Endothelial cell of umbilical vein (primary cell): ENCODE data around the gene NUAK1. TPM values are rescaled to one million over a fixed set of nuclear protein-coding genes. Genes with fewer than 3 reads are reported as not detected.

Experiments used
- BruUV-seq: library from RNA; stranded (reverse); fragments of 400-500 nt; replicated peaks from 2 replicates; lab custom pipeline; 2021; lab: Mats Ljungman, UMichigan
- CTCF ChIA-PET: fragments of 300-600, 350-600 bp; sonication (Branson Sonifier 250); formaldehyde crosslinking; loops from one replicate; lab custom pipeline; 2021; ENCODE audit warnings: antibody characterized with exemption, inconsistent platforms; lab: Charles Lee
- POLR2A ChIA-PET: fragments of 300-600, 350-600 bp; sonication (Branson Sonifier 250); formaldehyde crosslinking; loops from one replicate; lab custom pipeline; 2021; ENCODE audit warnings: antibody characterized with exemption, inconsistent platforms; lab: Charles Lee
- DNase-seq: peaks from one replicate; pipeline ENCODE4 v3.0.0-alpha.2; 2011; ENCODE audit warnings: low read depth, low spot score
- FAIRE-seq: peaks from 2 replicates; lab custom pipeline; 2011; peaks lifted over from hg19 to GRCh38; lab: Jason Lieb, UNC
- H2AFZ ChIP-seq: 2 replicates; pipeline ENCODE4 v1.6.0; 2012; ENCODE audit warnings: low read depth, low read length, control low read depth, inconsistent platforms
- H3K27ac ChIP-seq: 2 replicates; pipeline ENCODE4 v1.5.1; 2011; ENCODE audit warnings: low read depth, mild to moderate bottlenecking, control low read depth, low read length, moderate library complexity; ENCODE audit not compliant: insufficient read depth
- H3K27me3 ChIP-seq, 2 experiments: 2 replicates each; pipeline versions ENCODE4 v1.6.0 to v1.6.1; 2011; ENCODE audit warnings: low read length in 2 of 2, mixed read lengths in 1 of 2; ENCODE audit not compliant: control insufficient read depth in 2 of 2, insufficient read depth in 2 of 2
- H3K36me3 ChIP-seq, 2 experiments: 2 replicates in 1 of 2; 3 replicates in 1 of 2; pipeline ENCODE4 v1.5.1; 2011; ENCODE audit warnings: low read length in 2 of 2, mild to moderate bottlenecking in 1 of 2, moderate library complexity in 1 of 2; ENCODE audit not compliant: control insufficient read depth in 2 of 2, insufficient read depth in 2 of 2; ENCODE audit errors: extremely low read depth in 1 of 2
- H3K4me1 ChIP-seq: 3 replicates; pipeline ENCODE4 v1.5.1; 2011; ENCODE audit warnings: mild to moderate bottlenecking, low read length; ENCODE audit not compliant: control insufficient read depth, insufficient read depth; ENCODE audit errors: extremely low read depth
- H3K4me2 ChIP-seq: 2 replicates; pipeline ENCODE4 v1.6.1; 2011; ENCODE audit warnings: low read length, control low read depth, mixed read lengths; ENCODE audit not compliant: insufficient read depth
- H3K4me3 ChIP-seq, 3 experiments: fragments of 200-600 bp in 1 of 3; sonication (generic), shearing (Covaris generic) in 1 of 3; replicated peaks in 1 of 3; 2 replicates each; pipeline ENCODE4 v1.5.1; 2011 to 2016; ENCODE audit warnings: control low read depth in 3 of 3, low read length in 3 of 3, mild to moderate bottlenecking in 2 of 3, inconsistent platforms in 1 of 3, low read depth in 1 of 3, moderate library complexity in 1 of 3; ENCODE audit not compliant: insufficient read depth in 1 of 3
- H3K79me2 ChIP-seq: 2 replicates; pipeline ENCODE4 v1.6.0; 2012; ENCODE audit warnings: low read length, inconsistent platforms; ENCODE audit not compliant: control insufficient read depth, insufficient read depth
- H3K9ac ChIP-seq: replicated peaks from 2 replicates; pipeline ENCODE3; 2011; ENCODE audit warnings: low read length, control low read depth; ENCODE audit not compliant: insufficient read depth; ENCODE audit errors: extremely low read depth
- H3K9me1 ChIP-seq: replicated peaks from 3 replicates; pipeline ENCODE4 v1.6.0; 2011; ENCODE audit warnings: mild to moderate bottlenecking, low read length; ENCODE audit not compliant: control insufficient read depth, insufficient read depth; ENCODE audit errors: extremely low read depth
- H3K9me3 ChIP-seq: replicated peaks from 2 replicates; pipeline ENCODE4 v1.5.1; 2012; ENCODE audit warnings: low read length, inconsistent platforms; ENCODE audit not compliant: control insufficient read depth, insufficient read depth
- H4K20me1 ChIP-seq: replicated peaks from 2 replicates; pipeline ENCODE3; 2011; ENCODE audit warnings: mild to moderate bottlenecking, low read length; ENCODE audit not compliant: control insufficient read depth, insufficient read depth; ENCODE audit errors: extremely low read depth
- CTCF ChIP-seq, 2 donors: IDR thresholded peaks; 1 replicate in 1 of 2; 2 replicates in 1 of 2; pipeline ENCODE4 v1.5.1; 2011; ENCODE audit warnings: low read length in 2 of 2, mild to moderate bottlenecking in 2 of 2, moderate library complexity in 2 of 2, control low read depth in 1 of 2, inconsistent platforms in 1 of 2, low read depth in 1 of 2; ENCODE audit not compliant: insufficient read depth in 1 of 2; ENCODE audit errors: extremely low read depth in 1 of 2
- EZH2 ChIP-seq: IDR thresholded peaks from 2 replicates; pipeline ENCODE4 v1.6.1; 2012; ENCODE audit warnings: borderline replicate concordance, low read depth, mild to moderate bottlenecking, moderate library complexity, low read length, inconsistent platforms; ENCODE audit not compliant: severe bottlenecking
- FOS ChIP-seq: IDR thresholded peaks from 2 replicates; pipeline ENCODE4 v1.6.1; 2011; ENCODE audit warnings: mild to moderate bottlenecking, low read length, moderate library complexity, borderline replicate concordance; ENCODE audit not compliant: insufficient read depth
- GATA2 ChIP-seq: IDR thresholded peaks from 2 replicates; pipeline ENCODE4 v1.7.0; 2011; ENCODE audit warnings: low read depth, mild to moderate bottlenecking, moderate library complexity, mixed read lengths, low read length; ENCODE audit not compliant: insufficient read length, insufficient read depth
- JUN ChIP-seq: IDR thresholded peaks from 2 replicates; pipeline ENCODE4 v1.6.1; 2011; ENCODE audit warnings: borderline replicate concordance, low read depth; ENCODE audit not compliant: insufficient read length, insufficient read depth
- MAX ChIP-seq: IDR thresholded peaks from 2 replicates; pipeline ENCODE4 v1.6.1; 2011; ENCODE audit not compliant: insufficient read depth, insufficient read length
- MYC ChIP-seq: IDR thresholded peaks from one replicate; pipeline ENCODE4 v1.6.1; 2011; ENCODE audit warnings: mild to moderate bottlenecking, low read depth, low read length
- POLR2A ChIP-seq: IDR thresholded peaks from 2 replicates; pipeline ENCODE4 v1.6.1; 2012; ENCODE audit warnings: low read depth, mild to moderate bottlenecking, control low read depth, low read length
- POLR2AphosphoS5 ChIP-seq: IDR thresholded peaks from 2 replicates; pipeline ENCODE4 v1.6.1; 2012; ENCODE audit warnings: low read depth, mild to moderate bottlenecking, control low read depth, low read length, moderate library complexity; ENCODE audit not compliant: insufficient read depth
- dilution Hi-C: fragments of 300-500 bp; cut with MboI; formaldehyde crosslinking; loops from one replicate; pipeline ENCODE4 v1.15.0; 2019; ENCODE audit warnings: low sequenced_read_pairs; ENCODE audit not compliant: extremely low pct_ligation_motif_present
- intact Hi-C: fragments of 100-400 bp; cut with micrococcal nuclease; formaldehyde crosslinking; loops from one replicate; pipeline ENCODE4 v1.10.0; 2022
- polyA plus RNA-seq, 4 experiments: library from polyadenylated mRNA; depleted of rRNA in 3 of 4; stranded (reverse) in 3 of 4; unstranded in 1 of 4; fragments of >200 nt; gene quantifications; 2 replicates each; pipeline versions ENCODE4 v1.2.1 to v1.2.3, GENCODE V29; 2011 to 2012; ENCODE audit warnings: missing spikeins in 1 of 4
- total RNA-seq: library from RNA; stranded (reverse); gene quantifications from 2 replicates; pipeline ENCODE4 v1.2.3, GENCODE V29; 2021

The NUAK1 gene
- total and polyA plus RNA-seq, 2 donors (not counting 3 experiments of a cell fraction or from before 2014, with no cell fraction given) = 34.2 to 39.7 TPM

- Histone ChIP-seq H3K79me2 (no peaks in the 10 kb centered on the region), H3K9me3 (no peaks in the 10 kb centered on the region), H3K4me2 (no peak overlapping the region), H3K27ac (no peak overlapping the region), H4K20me1 (no peaks in the 10 kb centered on the region), H2AFZ (no peak overlapping the region), H3K9me1 (no peaks in the 10 kb centered on the region), H3K9ac (no peak overlapping the region), H3K27me3 (peaks cover 14 to 22% of the 10 kb centered on the region in 2 experiments), H3K4me1 (no peaks in the 10 kb centered on the region), H3K4me3 (no peak overlapping the region), H3K36me3 (no peaks in the 10 kb centered on the region)
- dilution Hi-C loops (no loop called here), intact Hi-C loops (no loop called here)
- DNase-seq (no peak), FAIRE-seq (no peak)
- CTCF ChIA-PET = no interaction called here
- POLR2A ChIA-PET = no interaction called here
- no peak for TF ChIP-seq GATA2
- TF ChIP-seq MAX = no peak
- TF ChIP-seq POLR2A = no peak
- no peak for TF ChIP-seq FOS
- TF ChIP-seq MYC = no peak
- no peak for TF ChIP-seq CTCF (IDR thresholded peaks at IDR 0.05; ENCODE audit: extremely low read depth in 1 of 2, insufficient read depth in 1 of 2, low read depth in 1 of 2, low read length in 2 of 2)
- TF ChIP-seq EZH2 = no peak
- TF ChIP-seq JUN = no peak
- TF ChIP-seq POLR2AphosphoS5 = no peak
- no TSS peak for BruUV-seq
Observed at GRCh38 chr12:106183735-106184134, 45.0 kb upstream of the NUAK1 start.
